Inferior parietal cortex (tissue), 1 donor: ENCODE measurements around the gene LPGAT1.
"Not testable (repeated sequence)": the region's sequence is repeated elsewhere in the genome, so short reads cannot be mapped to it uniquely, and the experiment has no call there.

ENCODE experiments used
- DNase-seq: peaks from one replicate; pipeline ENCODE4 v3.0.0-alpha.2; 2016; ENCODE audit errors: extremely low spot score

The LPGAT1 gene

GRCh38 chr1:211735208-211736170 is 95.1 kb downstream of the LPGAT1 start:
- DNase-seq = peak; percentile 85

GRCh38 chr1:211734791-211735190 is 95.8 kb downstream of the LPGAT1 start:
- no peak for DNase-seq

GRCh38 chr1:211734359-211734758 is 96.2 kb downstream of the LPGAT1 start:
- no peak for DNase-seq

DNA sequence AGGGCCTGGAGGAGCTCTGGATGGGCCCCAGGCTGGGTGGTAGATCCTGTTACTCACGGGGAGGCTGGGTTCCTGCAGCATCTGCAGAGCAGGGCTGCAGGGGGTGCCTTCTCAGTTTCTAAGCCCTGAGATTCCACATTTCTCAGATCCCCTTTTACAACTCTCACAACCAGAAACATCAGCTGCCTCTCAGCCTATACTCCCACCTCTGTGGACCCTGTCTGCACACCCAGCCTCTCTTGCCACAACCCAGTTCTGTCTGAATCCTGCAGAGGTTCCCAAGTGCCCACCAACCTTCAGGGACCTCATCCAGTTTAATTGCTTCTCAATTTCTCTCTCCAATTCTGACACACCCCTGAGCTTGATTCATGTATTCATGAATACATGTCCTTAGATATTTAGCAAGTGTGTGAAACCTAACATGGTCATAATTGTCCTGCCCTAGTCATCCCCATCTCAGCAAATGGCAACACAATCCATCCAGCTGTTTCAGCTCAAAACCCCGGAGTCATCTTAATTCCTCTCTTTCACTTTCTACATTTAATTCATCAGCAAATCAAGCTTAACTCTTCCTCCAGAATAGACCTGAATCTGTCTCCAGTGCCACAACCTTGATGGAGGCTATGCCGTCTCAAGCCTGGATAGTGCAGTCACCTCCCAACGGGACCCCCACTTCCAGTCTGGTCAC is 98.1 kb downstream of the LPGAT1 start:
- no peak for DNase-seq

- peak; percentile 32 for DNase-seq
These were observed 98.9 kb downstream of the LPGAT1 start for GRCh38 chr1:211731456-211732292.

- DNase-seq = no peak
These were observed 100.2 kb downstream of the LPGAT1 start for GRCh38 chr1:211730347-211730746.

DNA sequence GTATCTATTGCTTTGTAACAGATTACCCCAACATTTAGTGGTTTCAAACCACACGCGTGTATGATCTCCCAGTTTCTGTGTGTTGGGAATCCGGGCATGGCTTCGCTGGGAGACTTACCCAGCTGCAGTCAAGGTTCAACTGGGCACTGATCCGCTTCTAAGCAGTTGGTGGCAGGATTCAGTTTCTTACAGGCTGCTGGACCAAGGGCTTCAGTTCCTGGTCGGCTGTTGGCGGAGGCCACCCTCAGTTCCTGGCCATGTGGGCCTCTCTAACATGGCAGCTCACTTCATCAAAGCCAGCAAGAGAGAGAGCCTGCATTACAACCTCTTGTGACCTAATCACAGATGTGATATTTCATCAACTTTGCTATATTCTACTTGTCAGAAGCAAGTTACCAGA is 101.3 kb downstream of the LPGAT1 start:
- no peak for DNase-seq

DNA sequence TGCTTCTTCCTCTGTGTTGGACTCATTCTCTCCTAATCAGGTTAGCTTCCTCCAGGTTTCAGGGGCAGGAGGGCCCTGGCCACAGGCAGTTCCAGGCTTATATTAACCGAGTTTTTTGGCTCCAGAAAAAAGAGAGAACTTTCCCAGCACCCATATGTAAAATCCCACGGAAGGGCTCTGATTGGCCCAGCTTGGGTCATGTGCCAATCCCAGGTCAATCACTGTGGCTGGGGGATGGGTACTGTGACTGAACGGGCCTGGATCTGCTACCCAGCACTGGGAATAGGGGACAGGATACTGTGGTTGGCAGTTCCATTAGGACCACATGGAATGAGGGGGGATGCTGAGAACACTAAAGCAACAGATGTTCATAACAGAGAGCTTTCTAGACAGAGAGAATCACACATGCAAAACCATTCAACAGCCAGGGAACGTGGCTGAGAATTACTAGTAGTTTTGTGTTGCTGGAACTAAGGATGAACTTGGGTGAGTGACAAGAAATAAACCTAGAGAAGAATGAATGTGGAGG is 104.0 kb downstream of the LPGAT1 start:
- DNase-seq = no peak

- no peak for DNase-seq
These were observed 105.8 kb downstream of the LPGAT1 start for GRCh38 chr1:211724687-211725196.

DNA sequence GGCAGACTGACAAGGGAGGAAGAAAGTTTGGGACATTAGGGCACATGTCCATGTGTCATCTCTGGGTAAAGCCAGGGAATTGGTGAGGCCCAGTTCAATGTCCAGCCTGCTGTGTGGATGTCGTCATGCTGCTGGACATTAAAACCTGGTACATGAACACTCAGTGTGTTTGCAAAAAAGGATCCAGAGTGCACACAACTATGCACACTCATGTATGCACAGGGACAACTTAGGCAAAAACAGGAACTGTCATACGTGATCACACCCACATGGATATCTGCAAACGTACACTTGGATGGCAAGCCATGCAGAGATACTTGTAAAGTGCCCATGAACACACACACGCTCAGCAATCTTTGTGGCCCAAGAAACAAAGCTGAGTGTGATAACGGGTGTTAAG is 107.3 kb downstream of the LPGAT1 start:
- DNase-seq = no peak

- DNase-seq = no peak
These were observed 108.0 kb downstream of the LPGAT1 start for GRCh38 chr1:211722277-211723175.

- not testable (repeated sequence) for DNase-seq
These were observed 114.0 kb downstream of the LPGAT1 start for GRCh38 chr1:211716555-211716954.

GRCh38 chr1:211715971-211716370 is 114.6 kb downstream of the LPGAT1 start:
- DNase-seq = no peak

- DNase-seq = no peak
These were observed 116.4 kb downstream of the LPGAT1 start for GRCh38 chr1:211714154-211714553.

GRCh38 chr1:211713231-211713630 is 117.3 kb downstream of the LPGAT1 start:
- DNase-seq = no peak

DNA sequence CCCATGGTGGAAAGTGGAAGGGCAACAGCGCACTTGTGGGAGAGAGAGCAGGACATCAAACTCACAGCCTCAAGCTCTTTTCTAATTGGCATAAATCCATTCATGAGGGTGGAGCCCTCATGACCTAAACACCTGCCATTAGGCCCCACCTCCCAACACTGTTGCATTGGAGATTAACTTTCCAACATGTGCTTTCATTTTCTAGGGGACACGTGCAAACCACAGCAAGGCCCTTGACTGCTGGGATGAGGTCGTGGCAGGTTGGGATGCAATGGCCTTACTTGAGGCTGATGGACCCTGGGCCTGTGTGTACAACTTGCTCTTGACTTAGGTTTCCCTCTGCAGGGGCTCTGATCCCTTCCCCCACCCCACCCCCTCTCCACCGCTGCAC is 119.3 kb downstream of the LPGAT1 start:
- DNase-seq = no peak

DNA sequence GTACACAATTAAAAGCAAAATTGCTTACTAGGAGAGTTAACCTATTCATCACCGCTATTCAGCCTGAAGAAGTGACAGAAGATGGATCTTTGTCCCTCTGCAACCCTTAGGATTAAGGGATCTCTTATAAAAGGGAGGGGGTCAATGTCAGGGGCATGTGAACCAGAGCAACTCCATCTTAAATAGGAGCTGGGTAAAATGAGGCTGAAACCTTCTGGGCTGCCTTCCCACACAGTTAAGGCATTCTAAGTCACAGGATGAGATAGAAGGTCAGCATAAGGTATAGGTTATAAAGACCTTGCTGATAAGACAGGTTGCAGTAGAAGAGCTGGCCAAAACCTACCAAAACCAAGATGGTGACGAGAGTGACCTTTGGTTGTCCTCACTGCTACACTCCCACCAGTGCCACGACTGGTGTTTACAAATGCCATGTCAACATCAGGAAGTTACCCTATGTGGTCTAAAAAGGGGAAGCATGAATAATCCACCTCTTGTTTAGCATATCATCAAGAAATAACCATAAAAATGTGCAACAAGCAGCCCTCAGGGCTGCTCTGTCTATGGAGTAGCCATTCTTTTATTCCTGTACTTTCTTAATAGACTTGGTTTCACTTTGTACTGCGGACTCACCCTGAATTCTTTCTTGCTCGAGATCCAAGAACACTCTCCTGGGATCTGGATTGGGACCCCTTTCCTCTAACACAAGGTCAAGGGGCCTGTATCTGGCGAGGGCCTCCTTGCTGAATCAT is 119.8 kb downstream of the LPGAT1 start:
- no peak for DNase-seq

GRCh38 chr1:211708926-211709325 is 121.6 kb downstream of the LPGAT1 start:
- DNase-seq = no peak

- no peak for DNase-seq
These were observed 122.6 kb downstream of the LPGAT1 start for GRCh38 chr1:211708006-211708405.
